ENCODE results near the gene DMD.
A peak's percentile ranks its signal among the peaks of the same experiment; 100 is the strongest.
"Not testable (repeated sequence)": the region's sequence is repeated elsewhere in the genome, so short reads cannot be mapped to it uniquely, and the experiment has no call there.

Gene DMD

DNA sequence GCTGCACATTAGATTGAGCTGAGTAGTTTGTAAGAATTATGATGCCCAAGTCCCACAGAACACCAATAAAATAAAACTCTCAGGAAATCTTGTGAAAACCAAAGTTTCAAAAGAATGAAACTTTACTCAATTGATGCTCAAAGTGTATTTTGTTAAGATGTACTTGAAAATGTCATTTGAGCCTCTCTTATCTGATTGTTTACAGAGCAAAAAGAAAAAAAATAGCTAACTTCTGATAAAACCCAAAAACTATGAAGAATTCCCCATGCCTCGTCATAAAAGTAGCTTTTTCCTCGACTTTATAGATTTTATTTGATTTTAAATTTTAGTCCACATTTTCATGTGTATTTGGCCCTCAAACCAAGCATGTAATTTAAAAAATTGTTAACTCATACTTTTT lies 1618.0 kb downstream of the DMD start:
- DNase-seq (ENCODE audit: low read depth): no peak

DNA sequence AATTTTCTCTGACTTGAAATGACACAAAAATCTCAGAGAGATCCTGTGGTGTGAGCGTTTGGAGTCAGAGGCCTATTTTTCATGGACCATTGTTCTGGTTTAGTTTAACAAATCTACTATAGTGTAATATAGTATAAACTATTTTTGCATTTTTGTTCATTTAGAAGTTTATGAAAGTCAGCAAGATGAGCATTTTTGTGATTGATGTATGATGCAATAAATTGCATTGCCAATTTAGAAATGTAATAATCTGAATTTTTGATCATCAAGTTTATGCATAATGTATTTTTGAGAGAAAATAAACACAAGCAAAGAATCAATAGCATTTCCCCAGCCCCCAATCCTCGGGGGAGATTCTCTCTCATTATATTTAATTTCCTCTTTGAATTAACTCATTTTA lies 1620.0 kb downstream of the DMD start:
- DNase-seq (ENCODE audit: low read depth): no peak

DNA sequence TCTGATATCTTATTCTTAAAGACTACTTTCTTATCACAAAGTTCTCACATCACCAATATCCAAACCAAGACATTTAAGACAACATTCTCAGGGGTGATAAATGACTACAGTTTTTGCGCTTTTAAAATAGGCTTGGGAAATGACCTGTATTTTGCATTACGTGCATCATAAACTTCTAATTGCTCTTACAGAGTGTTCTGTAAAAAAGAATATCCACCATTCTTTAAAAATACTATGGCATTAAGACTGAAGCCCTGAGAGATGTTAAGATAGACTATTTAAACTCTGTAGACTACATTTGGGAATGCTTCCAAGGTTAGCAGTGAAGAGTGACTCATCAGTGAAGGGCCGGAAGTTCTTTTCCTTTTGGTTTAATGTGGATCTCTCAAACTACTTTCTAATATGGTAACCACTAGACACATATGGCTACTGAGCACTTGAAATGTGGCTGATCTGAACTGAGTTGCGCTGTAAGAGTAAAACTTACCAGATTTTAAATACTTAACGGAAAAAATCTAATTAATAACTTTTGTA lies 1620.7 kb downstream of the DMD start:
- DNase-seq (ENCODE audit: low read depth): no peak

DNA sequence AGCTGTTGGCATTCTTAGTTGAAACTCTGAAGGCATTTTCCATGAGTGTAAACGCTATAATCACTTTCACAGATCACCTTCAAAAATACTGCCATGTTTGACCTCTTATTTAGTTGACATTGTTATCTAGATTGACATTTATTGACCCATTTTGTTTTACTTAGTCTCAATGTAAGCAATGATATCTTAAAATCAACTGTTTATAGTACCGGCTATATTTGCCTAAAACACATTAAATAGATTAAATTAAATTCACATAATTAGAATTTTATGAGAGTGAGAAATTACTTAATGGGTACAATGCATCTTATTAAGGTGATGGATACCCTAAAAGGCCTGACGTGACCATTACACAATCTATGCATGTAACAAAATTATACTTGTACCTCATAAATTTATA lies 1621.8 kb downstream of the DMD start:
- no peak for DNase-seq (ENCODE audit: low read depth)

DNA sequence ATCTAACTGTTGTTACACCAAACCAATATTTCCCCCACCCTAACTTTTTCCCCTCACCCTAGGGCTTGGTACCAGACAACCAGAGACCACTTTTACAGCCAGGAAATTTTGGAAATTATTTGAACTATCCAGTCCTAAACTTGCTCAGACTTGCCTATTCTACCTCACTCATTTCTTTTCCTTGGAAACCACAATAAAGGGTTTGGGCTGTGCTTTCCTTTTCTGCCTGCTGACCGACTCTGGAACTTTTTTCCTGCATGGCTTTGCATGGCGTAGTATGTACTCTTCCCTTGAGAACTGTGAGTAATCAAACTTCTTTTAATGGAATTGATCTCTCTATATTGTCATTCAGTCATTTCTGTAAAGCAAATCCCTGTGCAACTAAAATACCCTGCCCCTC lies 1623.0 kb downstream of the DMD start:
- DNase-seq (ENCODE audit: low read depth): no peak

DNA sequence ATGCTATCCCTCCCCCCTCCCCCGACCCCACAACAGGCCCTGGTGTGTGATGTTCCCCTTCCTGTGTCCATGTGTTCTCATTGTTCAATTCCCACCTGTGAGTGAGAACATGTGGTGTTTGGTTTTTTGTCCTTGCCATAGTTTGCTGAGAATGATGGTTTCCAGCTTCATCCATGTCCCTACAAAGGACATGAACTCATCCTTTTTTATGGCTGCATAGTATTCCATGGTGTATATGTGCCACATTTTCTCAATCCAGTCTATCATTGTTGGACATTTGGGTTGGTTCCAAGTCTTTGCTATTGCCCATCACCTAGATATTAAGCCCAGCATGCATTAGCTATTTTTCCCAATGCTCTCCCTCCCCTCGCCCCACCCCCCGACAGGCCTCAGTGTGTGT lies 1627.5 kb downstream of the DMD start:
- DNase-seq (ENCODE audit: low read depth): not testable (repeated sequence)

DNA sequence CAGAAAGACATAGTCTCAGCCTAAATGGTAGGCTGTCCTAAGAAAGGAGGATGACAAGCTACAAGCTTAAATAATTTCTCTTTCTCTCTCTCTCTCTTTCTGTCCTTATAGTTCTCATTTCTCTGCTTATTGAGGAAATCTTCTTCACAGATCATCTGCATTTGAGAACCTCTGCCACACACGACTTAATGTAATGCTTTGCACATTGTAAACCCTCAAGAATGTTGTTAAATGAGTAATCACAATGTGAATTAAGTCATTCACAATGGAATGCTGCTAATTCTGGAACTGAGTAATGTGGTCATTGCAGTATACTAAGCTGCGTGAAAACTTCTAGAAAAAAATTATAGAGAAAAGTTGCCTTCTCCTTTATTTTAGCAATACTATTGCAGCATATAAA lies 1630.6 kb downstream of the DMD start:
- peak; percentile 45 for DNase-seq (ENCODE audit: low read depth)

DNA sequence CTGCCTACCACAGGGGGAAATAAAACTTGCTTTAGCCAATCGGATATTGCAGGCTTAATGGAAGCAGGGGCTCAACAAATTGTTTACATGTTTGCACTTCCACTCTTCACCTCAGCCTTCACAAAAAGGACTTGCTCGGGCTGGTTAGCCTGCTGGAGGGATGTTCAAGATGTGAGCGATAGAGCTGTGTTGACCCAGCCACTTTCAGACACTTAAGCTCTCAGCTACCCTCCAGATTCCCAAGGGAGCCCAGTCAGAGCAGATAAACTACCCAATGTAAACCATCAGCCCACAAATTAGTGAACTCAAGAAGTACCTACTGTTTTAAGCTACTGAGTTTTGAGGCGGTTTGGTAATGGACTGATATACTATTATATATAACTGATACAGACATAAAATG lies 1631.1 kb downstream of the DMD start:
- no peak for DNase-seq (ENCODE audit: low read depth)

DNA sequence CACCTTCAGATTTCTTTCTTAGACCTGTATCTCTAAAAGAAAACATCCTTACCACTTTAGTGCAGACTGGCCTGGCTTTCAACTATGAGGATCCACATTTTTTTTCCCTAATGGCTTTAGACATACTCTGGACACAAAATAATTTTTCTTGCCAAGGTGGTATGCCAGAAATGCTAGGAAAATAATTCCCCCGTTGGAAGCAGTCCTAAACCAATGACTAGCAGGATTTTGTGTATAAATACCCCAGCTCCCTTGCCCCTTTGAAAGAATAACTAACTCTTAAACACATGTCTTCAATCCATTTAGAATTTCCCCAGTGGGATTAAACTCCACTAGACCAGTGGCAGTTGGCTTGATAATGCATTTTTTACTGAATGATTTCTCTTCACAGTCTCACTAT lies 1639.0 kb downstream of the DMD start:
- DNase-seq (ENCODE audit: low read depth): no peak

DNA sequence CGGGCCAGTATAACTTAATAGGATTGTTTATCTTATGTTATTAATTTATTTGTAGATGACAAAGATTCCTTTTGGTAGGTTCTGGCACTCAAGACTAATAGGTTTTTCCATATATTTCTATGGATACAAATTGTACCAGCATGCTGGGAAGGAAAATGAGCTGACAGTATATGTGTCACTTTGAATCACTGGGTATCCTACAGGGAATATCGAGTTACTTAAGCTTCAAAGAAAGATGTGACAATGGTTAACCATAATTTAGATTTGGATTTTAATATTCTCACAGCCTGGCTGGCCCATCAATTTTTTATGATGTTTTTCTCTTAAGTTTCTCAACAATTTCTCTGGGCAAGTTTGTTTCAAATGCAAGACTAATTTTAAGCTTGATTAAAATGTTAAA lies 1640.7 kb downstream of the DMD start:
- DNase-seq (ENCODE audit: low read depth): no peak

DNA sequence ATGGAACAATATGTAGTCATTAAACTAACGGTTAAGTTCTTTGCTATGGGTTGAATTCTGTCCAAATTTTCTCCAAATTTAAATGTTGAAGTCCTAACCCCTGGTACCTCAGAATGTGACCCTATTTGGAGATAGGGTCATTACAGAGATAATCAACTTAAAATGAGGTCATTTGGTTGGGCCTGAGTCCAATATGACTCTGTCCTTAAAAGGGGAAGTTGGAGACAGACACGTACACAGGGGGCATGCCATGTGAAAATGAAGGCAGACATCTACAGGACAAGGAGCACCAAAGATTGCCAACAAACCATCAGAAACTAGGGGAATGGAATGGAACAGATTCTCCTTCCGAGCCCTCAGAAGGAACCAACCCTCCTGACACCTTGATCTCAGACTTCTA lies 1647.6 kb downstream of the DMD start:
- DNase-seq (ENCODE audit: low read depth): no peak

DNA sequence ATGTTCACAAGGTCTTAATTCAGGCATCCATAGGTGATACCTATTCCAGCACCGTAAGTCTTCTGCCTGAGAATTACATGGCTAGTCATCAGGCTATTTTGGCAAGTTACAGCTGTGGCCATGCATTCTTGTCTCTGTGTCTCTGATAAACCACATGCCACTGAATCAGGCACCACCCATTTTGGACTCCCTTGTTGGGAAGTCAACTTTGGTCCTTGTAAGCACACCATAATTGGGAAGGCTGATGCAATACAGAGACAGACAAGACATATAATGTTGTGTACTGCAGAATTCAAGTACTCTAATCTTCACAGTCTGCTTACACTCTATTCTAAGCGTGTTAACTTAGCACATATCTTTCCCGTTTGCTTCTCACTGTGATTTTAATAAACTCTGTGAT lies 1655.8 kb downstream of the DMD start:
- DNase-seq (ENCODE audit: low read depth): no peak

DNA sequence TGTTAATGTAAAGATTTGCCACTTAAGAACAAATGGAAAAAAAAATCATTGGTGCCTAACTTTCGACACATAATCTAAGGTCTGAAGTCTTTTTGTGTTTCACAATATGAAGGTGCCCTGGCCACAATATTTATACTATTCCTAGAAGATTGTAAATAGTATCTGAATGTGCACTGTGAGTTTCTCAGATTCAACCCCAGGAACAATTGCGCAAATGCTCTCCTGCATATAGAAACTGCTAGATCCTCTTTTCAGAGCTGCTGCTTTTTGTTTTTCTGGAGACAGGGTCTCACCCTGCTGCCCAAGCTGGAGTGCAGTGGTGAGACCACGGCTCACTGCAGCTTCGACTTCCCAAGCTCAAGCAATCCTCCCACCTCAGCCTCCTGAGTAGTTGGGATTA lies 1659.4 kb downstream of the DMD start:
- DNase-seq (ENCODE audit: low read depth): no peak

DNA sequence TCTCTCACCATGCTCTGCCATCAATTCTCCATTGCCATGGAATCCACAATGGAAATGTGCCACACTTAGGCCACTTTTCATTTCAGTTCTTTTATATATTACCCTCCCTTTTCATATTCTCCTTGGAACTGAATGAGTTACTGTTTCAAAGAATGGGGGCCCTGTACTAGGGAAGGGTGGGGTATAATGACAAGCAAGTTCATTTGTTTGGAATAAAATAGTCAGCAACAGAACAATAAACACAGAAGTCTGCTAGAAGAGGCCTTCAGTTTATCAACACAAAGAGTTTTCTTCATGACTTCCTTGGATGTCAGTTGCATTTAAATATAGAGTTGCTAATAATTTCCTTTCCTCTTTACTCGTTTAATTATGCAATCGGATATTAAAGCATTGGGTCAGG lies 1661.2 kb downstream of the DMD start:
- DNase-seq (ENCODE audit: low read depth): no peak

DNA sequence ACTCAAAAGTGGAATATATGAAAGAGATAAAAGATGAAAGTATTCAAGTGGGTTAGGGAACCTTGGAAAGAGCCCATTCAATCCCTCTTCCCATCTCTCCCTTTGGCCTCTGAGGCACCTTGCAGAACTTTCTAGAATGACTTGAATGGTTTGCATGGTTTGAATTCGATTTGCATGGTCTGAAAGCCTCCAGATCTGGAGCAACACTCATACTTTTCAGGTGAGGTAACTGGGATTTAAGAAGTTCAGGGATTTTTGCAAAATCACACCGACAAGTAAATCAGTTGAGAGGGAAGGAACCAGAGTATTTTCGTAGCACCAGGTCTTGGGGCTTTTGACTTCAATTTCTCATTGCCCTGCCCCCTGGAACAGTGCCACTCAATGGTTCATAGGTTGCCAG lies 1663.5 kb downstream of the DMD start:
- DNase-seq (ENCODE audit: low read depth): no peak

DNA sequence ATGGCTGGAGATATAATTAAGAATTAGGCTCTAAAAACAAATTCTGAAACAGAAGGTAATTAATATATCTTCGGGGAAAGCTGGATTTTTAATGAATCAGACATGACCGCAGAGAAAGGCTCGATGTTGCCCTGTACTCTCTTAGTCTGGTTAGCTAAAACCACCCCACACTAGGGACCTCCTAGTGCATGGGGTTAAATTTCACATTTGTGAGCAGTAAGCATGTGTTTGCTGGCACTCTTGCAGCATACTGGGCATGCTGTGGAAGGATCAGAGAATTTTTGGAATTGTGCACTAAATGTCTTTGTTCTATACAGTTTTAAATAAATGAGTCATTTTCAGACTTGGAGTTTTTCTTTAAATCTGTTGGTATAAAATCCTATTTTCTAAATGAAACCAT lies 1663.9 kb downstream of the DMD start:
- DNase-seq (ENCODE audit: low read depth): no peak

DNA sequence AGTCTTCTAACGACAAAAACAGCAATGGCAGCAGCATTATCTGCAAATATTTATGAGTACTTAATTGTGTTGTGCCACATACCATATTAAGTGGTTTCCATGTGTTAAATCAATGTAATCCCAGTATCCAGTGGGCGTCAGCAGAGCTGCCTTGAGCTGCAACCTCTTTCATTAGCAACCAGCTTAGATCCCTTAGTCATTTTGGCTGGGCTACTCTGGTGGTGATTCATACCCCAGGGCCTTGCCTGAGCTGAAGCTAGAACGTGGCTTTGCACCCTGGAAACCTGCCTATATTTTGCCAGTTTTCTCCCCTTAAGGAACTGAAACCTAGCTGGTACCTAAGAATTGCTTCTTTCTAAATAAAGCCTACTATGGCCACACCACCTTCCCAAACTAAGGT lies 1665.2 kb downstream of the DMD start:
- peak; percentile 62 for DNase-seq (ENCODE audit: low read depth)

DNA sequence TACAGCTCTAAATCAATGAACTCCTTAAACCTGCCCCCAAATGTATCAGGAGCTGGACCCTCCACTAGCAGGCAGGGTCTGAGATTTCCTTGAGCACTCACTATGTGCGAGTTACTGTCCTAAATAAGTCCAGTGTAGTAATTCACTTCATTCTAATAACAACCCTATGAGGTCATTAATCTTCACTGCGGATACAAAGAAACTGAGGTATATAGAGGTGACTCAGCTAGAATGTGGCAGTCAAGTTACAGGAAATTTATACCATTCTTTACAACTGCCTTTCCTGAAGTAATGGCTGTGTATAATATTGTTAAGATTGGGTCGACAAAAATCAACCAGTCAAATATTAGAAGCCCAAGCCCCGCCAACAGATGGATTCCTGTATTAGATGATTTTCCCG lies 1665.6 kb downstream of the DMD start:
- no peak for DNase-seq (ENCODE audit: low read depth)

DNA sequence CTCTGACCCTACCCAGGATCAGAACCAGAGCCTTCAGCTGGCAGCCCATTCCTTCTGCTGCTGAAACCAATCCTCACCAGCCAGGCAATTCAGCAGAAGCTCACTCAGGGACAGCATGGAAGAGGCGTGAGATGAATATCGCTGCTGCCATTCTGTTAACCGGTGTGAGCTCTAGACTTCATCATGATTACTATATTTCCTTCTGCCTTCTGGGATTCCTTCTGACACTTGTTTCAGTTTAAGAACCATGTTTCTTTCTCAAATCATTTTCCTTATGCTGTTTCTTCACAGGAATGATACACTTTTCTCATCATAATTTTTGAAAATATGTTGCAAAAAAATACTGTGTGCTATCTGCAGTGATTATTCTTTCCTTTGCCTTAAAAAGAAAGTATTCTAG lies 1666.2 kb downstream of the DMD start:
- no peak for DNase-seq (ENCODE audit: low read depth)

DNA sequence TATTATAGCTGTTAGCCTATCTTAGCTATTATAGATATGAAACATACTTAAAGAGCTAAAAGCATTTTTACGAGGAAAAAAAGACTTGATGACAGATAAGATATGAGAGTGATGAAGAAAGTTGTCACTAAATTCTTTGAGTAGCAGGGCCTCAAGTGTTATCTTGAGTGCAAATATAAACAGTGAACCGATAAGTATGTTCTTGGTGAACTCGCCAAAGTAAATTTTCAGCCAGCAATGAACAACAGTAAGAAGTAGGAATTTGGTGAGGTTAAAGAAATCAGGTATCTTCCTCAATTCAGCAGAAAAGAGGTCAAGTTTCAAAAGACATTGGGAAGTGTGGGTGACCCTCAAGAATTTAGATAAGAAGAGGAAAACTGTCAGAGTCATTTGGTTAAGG lies 1667.7 kb downstream of the DMD start:
- DNase-seq (ENCODE audit: low read depth): no peak

DNA sequence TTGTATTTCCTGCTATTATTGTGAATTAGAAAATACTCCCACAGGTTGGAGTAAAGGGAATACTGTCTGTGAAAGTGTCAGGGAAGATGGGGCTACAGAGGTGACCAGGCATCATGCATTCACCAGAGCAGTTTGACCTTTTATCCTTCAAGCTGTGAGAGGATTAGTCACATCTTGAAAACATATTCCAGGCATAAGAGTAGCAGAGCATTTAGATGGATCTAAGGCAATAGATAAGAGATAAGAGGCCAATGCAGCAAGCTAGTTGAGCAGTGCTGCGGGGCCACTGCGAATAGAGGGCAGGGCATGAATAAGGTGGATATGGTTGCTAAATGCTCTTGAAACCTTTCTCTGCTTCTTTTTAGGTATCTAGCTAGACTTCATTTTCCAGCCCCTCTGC lies 1668.8 kb downstream of the DMD start:
- no peak for DNase-seq (ENCODE audit: low read depth)

DNA sequence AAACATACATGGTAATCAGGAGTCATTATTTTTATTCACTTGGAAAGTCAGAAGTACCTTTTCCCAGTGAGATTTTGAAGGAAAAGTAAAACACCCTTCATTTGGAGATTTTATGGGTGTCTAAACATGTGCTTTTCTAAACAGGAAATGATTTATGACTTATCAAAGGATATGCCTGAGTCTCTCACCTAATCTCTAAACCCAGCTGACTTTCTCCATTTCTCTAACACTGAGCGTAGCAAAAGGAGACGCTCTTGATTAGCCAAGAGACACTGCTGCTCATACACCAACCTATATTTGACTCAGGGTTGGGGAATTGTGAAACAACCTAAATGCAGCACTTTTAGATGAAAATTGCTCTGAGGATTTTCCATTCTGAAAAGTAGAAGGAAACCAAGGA lies 1671.0 kb downstream of the DMD start:
- no peak for DNase-seq (ENCODE audit: low read depth)

DNA sequence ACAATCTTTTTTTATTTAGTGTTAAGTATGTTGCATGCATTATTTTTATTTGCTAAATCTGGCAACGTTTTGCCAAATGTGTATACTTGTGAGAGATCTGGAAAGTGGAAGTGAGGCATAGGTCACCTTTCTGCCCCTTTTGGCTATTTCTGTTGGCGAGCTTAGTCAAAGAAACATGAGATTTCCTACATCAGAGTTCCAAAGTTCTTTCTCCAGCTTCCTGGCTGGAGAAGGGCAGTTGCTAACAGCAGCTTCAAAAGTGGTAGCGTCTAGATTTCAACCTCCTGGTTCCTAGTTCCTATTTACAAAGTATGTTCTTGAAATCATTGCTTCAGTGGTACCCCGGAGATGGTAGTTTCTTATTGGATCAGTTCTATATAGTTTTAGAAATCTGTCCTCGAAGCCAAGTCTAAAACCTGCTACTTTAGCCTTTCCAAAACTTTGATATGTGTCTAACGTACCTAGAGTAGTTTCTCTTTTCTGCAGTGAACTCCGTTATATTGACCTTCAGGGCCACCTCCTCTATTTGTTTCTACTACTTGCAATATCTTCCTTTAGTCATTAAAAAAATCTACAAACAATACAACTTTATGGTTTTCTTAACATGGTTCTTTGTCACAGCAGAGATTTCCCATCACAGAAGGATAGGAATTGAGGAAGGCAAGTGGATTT lies 1683.8 kb downstream of the DMD start:
- no peak for DNase-seq (ENCODE audit: low read depth)

DNA sequence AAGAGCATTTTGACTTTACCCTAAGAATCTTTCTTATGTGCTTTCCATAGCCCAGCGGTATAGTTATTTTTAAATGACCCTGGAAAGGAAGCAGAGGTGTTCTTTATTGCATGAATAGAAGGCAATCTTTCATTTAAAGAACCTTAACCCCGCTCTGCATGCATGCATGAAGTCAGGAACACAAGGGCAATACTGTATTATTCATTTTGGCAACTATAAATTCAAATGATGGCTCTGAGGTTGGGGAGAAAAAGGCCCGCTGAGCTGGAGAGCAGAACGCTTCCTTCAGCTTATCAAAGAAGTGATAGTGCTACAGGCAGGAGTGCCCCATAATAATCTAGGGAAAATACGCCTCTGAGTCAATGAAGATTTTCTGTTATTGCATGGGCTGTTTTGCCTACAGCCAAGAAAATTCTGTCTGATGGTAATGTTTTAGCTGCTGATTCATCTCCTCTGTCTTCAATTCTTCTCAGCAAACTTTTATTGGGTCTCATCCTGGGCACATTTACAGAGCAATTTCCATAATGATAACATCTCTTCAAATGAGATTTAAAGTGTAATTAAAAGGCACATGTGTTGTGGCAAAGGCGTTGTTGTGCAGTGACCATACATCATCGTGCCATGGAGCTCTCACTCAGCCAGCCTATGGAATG lies 1687.3 kb downstream of the DMD start:
- DNase-seq (ENCODE audit: low read depth): no peak

Measured in non-pigmented ciliary epithelial cell (primary cell).